SU-DHL-6 (cell line): Measurements from ENCODE around the gene CREB1.
"Not testable (repeated sequence)": the region's sequence is repeated elsewhere in the genome, so short reads cannot be mapped to it uniquely, and the experiment has no call there.

ENCODE experiments used
- H2AFZ ChIP-seq: fragments of 200-600 bp; sonication (generic); 2 replicates; pipeline ENCODE4 v1.6.1; 2014; ENCODE audit warnings: low read depth, mild to moderate bottlenecking, moderate library complexity, mixed read lengths, antibody characterized with exemption, low read length; ENCODE audit not compliant: severe bottlenecking
- H3F3A ChIP-seq: fragments of 200-600 bp; shearing (Covaris generic); 2 replicates; pipeline ENCODE4 v1.6.0; 2016; ENCODE audit warnings: antibody characterized with exemption, mild to moderate bottlenecking; ENCODE audit not compliant: insufficient read depth
- H3K27ac ChIP-seq: fragments of 200-600 bp; sonication (generic); 2 replicates; pipeline ENCODE4 v1.5.1; 2016; ENCODE audit warnings: low read depth, mild to moderate bottlenecking, low read length, moderate library complexity, mixed read lengths
- H3K27me3 ChIP-seq: fragments of 200-600 bp; sonication (generic), shearing (Covaris generic); 2 replicates; pipeline ENCODE4 v1.6.0; 2014; ENCODE audit warnings: mild to moderate bottlenecking, low read length
- H3K36me3 ChIP-seq: fragments of 200-600 bp; sonication (generic); 2 replicates; pipeline ENCODE4 v1.6.1; 2014; ENCODE audit warnings: mild to moderate bottlenecking, low read length, mixed read lengths
- H3K4me2 ChIP-seq: fragments of 300-600, 200-600 bp; shearing (Covaris generic), sonication (generic); 2 replicates; pipeline ENCODE4 v1.6.0; 2014; ENCODE audit warnings: low read length, low read depth, mild to moderate bottlenecking; ENCODE audit not compliant: poor library complexity, severe bottlenecking
- H3K4me3 ChIP-seq: fragments of 200-600 bp; sonication (generic); 2 replicates; pipeline ENCODE4 v1.5.1; 2014; ENCODE audit warnings: antibody characterized with exemption, low read length, mild to moderate bottlenecking, mixed read lengths; ENCODE audit not compliant: insufficient read depth, poor library complexity, severe bottlenecking
- H3K79me2 ChIP-seq: fragments of 200-600 bp; sonication (generic); 2 replicates; pipeline ENCODE4 v1.6.1; 2014; ENCODE audit warnings: mild to moderate bottlenecking, low read length, moderate library complexity; ENCODE audit not compliant: insufficient read depth
- H3K9ac ChIP-seq: fragments of 200-600 bp; sonication (generic); 2 replicates; pipeline ENCODE4 v1.7.0; 2014; ENCODE audit warnings: mild to moderate bottlenecking, low read length
- H3K9me2 ChIP-seq: fragments of 200-600 bp; sonication (generic); replicated peaks from 2 replicates; pipeline ENCODE4 v1.6.1; 2014; ENCODE audit warnings: low read length; ENCODE audit not compliant: insufficient read depth
- H3K9me3 ChIP-seq: fragments of 200-600 bp; sonication (generic); 2 replicates; pipeline ENCODE4 v1.6.1; 2014; ENCODE audit warnings: low read length, mixed read lengths; ENCODE audit not compliant: insufficient read depth
- H4K20me1 ChIP-seq: fragments of 200-600 bp; sonication (generic); 2 replicates; pipeline ENCODE4 v1.6.1; 2014; ENCODE audit warnings: low read depth, mild to moderate bottlenecking, antibody characterized with exemption, low read length, moderate library complexity, mixed read lengths
- EZH2phosphoT487 ChIP-seq: fragments of 200-600 bp; sonication (generic), shearing (Covaris generic); conservative IDR thresholded peaks from 2 replicates; pipeline ENCODE4 v1.6.1; 2018; ENCODE audit warnings: mild to moderate bottlenecking, antibody characterized with exemption, low read length, moderate library complexity, mixed read lengths
- TF ChIP-seq, protein P1 (sequence below): fragments of 200-600 bp; sonication (generic); IDR thresholded peaks from one replicate; pipeline ENCODE4 v1.5.1; 2017; ENCODE audit warnings: antibody characterized with exemption, mild to moderate bottlenecking, low read length, moderate library complexity; ENCODE audit not compliant: insufficient read depth, poor library complexity, severe bottlenecking

CREB1 gene

DNA sequence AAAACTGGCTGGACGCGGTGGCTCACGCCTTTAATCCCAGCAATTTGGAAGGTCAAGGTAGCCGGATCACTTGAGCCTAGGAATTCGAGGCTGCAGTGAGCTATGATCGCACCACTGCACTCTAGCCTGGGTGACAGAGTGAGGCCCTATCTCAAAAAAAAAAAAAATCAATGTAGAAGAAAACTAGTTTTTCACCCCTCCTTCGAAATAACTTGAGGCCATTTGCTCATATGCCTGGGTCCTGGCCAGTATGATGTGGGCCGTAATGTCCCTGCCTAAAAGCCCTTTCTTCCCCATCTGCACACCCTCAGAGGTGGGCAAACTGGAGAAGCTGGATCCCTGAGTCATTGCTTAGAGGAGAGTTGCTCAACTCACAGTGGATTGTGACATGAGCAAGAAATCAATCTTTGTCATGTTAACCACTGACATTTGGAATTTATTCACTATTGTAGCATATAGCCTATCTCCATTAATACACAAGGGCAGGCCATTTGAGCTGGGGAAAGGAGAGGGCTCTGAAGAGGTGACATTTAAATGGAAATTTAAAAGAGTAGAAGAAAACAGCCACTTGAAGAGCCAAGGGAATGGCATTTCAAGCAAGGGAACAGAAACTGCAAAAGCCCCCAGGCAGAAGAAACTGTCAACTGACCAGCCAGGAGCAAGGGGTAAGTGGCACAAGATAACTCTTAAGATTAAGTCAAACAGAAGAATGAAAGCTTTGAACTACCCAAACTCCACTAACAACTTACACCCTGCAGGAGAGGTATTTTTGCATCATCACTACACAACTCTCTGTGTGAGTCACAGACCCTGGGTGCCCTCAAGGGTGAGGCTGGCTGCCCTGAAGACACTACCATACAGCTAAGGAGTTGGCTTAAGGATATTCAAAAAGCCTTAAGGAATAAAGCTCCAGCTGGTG lies 103.1 kb downstream of the CREB1 start:
- Histone ChIP-seq H3K27ac (no peak overlapping the region), H3K27me3 (no peaks in the 10 kb centered on the region), H3K36me3 (no peaks in the 10 kb centered on the region), H3K9me2 (no peaks in the 10 kb centered on the region), H2AFZ (no peak overlapping the region), H3K79me2 (no peaks in the 10 kb centered on the region), H4K20me1 (no peaks in the 10 kb centered on the region), H3K9ac (no peak overlapping the region), H3F3A (0 out of 2 replicates have a peak, but pooled peaks cover under 1% of the 10 kb centered on the region), H3K9me3 (no peaks in the 10 kb centered on the region), H3K4me2 (no peak overlapping the region), H3K4me3 (no peak overlapping the region)
- no peak for TF ChIP-seq EZH2phosphoT487
- TF ChIP-seq, protein P1, sequence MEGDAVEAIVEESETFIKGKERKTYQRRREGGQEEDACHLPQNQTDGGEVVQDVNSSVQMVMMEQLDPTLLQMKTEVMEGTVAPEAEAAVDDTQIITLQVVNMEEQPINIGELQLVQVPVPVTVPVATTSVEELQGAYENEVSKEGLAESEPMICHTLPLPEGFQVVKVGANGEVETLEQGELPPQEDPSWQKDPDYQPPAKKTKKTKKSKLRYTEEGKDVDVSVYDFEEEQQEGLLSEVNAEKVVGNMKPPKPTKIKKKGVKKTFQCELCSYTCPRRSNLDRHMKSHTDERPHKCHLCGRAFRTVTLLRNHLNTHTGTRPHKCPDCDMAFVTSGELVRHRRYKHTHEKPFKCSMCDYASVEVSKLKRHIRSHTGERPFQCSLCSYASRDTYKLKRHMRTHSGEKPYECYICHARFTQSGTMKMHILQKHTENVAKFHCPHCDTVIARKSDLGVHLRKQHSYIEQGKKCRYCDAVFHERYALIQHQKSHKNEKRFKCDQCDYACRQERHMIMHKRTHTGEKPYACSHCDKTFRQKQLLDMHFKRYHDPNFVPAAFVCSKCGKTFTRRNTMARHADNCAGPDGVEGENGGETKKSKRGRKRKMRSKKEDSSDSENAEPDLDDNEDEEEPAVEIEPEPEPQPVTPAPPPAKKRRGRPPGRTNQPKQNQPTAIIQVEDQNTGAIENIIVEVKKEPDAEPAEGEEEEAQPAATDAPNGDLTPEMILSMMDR = no peak

DNA sequence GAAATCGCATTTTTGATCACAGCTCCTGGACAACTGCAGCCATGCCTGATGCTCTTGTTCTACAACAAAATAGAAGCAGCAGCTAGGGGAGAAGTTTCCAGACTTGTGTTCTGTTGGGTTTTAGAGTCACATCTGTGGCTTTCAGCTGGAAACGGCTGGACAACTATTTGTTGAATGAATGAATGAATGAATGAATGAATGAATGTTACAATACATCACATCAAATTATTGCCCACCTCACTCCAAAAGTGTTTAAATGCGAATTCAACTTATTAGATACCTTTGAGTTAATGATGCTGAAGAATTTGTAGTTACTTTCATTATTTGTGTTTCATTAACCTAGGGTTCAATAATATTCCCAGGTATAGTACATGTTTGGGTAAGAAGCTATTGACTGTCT lies 103.9 kb downstream of the CREB1 start:
- H2AFZ ChIP-seq = no peak overlapping the region
- TF ChIP-seq, protein P1 = no peak
- no peak for TF ChIP-seq EZH2phosphoT487
- no peaks in the 10 kb centered on the region for H3F3A ChIP-seq
- H3K27me3 ChIP-seq = no peaks in the 10 kb centered on the region
- no peaks in the 10 kb centered on the region for H3K9me3 ChIP-seq
- H3K27ac ChIP-seq = no peak overlapping the region
- H3K36me3 ChIP-seq = no peaks in the 10 kb centered on the region
- H3K9ac ChIP-seq = no peak overlapping the region
- H3K4me3 ChIP-seq = no peak overlapping the region
- no peaks in the 10 kb centered on the region for H3K79me2 ChIP-seq
- no peaks in the 10 kb centered on the region for H3K9me2 ChIP-seq
- no peak overlapping the region for H3K4me2 ChIP-seq
- no peaks in the 10 kb centered on the region for H4K20me1 ChIP-seq

DNA sequence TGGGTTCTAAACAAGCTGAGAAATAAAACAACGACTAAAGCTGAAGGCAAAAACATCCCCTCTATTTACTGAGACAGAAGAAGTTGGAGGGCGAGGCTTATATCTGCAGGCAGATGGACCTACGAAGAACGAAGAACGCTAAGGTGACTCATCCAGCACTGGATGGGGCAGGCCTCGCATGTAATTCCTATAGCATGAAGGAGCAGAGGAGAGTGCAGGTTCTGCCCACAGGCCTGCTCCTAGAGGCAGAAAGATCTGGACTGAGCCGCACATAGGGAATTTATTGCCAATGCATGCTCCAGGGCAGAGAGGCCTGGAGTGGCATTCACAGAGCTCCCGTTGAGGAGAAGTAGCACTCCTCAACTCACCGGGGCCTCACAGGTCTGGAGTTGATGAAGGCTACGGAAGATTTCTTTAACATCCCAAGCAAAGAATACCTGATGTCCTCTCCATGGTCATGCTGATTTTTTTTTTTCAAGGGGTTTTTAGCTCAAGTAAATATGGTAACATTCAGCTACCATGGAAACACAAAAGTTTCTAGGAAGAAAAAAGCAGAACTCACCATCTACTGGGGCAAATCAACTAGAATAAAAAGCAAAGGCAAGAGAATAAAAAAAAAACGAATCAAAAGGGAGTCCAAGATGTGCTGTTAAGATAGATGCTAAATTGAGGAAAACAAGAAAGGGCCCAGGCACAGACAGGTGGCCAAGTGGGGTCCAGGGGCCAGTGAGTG lies 105.9 kb downstream of the CREB1 start:
- Histone ChIP-seq H3K27me3 (no peaks in the 10 kb centered on the region), H3K4me3 (no peak overlapping the region), H3K27ac (no peak overlapping the region), H4K20me1 (no peaks in the 10 kb centered on the region), H3K9ac (no peak overlapping the region), H3K36me3 (no peaks in the 10 kb centered on the region), H2AFZ (no peak overlapping the region), H3K4me2 (no peak overlapping the region), H3K79me2 (no peaks in the 10 kb centered on the region), H3K9me2 (no peaks in the 10 kb centered on the region), H3F3A (no peaks in the 10 kb centered on the region), H3K9me3 (peaks cover 7% of the 10 kb centered on the region; the same call in 1 of the 2 replicates)
- TF ChIP-seq, protein P1 = no peak
- TF ChIP-seq EZH2phosphoT487 = no peak

DNA sequence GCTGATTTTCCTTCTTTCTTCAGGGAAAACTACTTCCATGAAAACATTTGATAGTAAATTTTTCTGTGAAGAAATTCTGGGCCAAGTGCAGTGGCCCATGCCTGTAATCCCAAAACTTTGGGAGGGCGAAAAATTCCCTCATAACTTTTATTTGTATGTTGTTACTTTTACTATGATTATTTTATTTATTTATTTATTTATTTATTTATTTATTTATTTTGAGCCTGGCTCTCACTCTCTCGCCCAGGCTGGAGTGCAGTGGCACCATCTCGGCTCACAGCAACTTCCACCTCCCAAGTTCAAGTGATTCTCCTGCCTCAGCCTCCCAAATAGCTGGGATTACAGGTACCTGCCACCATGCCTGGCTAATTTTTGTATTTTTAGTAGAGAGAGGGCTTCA lies 109.5 kb downstream of the CREB1 start:
- H3K9ac ChIP-seq, H2AFZ ChIP-seq, H3K27me3 ChIP-seq: not testable (repeated sequence)

More for the DNA sequence above, 109.5 kb downstream of the CREB1 start:
- H3F3A ChIP-seq, H3K9me3 ChIP-seq, H3K36me3 ChIP-seq, H3K27ac ChIP-seq, H3K4me3 ChIP-seq, H3K4me2 ChIP-seq, H4K20me1 ChIP-seq, H3K79me2 ChIP-seq, H3K9me2 ChIP-seq: not testable (repeated sequence)
